Transverse colon (tissue), 4 donors: ENCODE data around the gene PITPNC1. TPM values are rescaled to one million over a fixed set of nuclear protein-coding genes. Genes with fewer than 3 reads are reported as not detected.
A peak's percentile ranks its signal among the peaks of the same experiment; 100 is the strongest.

Experiments
- DNase-seq: peaks from one replicate; pipeline ENCODE4 v3.0.0-alpha.2; 2019
- H3K27ac ChIP-seq, 4 donors: fragments of 200-600 bp; sonication (generic); 2 replicates each; pipeline ENCODE4 v1.5.1; 2016 to 2018; ENCODE audit warnings: inconsistent platforms in 4 of 4
- H3K27me3 ChIP-seq: fragments of 200-600 bp; sonication (generic); 2 replicates; pipeline ENCODE4 v1.5.1; 2017; ENCODE audit warnings: inconsistent platforms
- H3K36me3 ChIP-seq, 4 donors: fragments of 200-600 bp; sonication (generic); 2 replicates each; pipeline ENCODE4 v1.5.1; 2017 to 2019; ENCODE audit warnings: inconsistent platforms in 4 of 4
- H3K4me1 ChIP-seq, 4 donors: fragments of 200-600 bp; sonication (generic); 2 replicates each; pipeline ENCODE4 v1.5.1; 2017 to 2020; ENCODE audit warnings: inconsistent platforms in 4 of 4
- H3K4me3 ChIP-seq, 4 donors: fragments of 200-600 bp; sonication (generic); 1 replicate in 1 of 4; 2 replicates in 3 of 4; pipeline versions ENCODE4 v1.5.1 to v1.6.1; 2017 to 2019; ENCODE audit warnings: inconsistent platforms in 4 of 4
- H3K9me3 ChIP-seq, 2 donors: fragments of 200-600 bp; sonication (generic); 2 replicates each; pipeline ENCODE4 v1.5.1; 2017 to 2019; ENCODE audit warnings: inconsistent platforms in 2 of 2
- CTCF ChIP-seq, 5 experiments: fragments of 200-600 bp in 3 of 5; fragments of 450-650 bp in 2 of 5; sonication (generic) in 3 of 5; IDR thresholded peaks; 1 replicate in 2 of 5; 2 replicates in 3 of 5; pipeline ENCODE4 v1.5.1; 2016 to 2017; ENCODE audit warnings: antibody characterized with exemption in 5 of 5, inconsistent platforms in 3 of 5, mild to moderate bottlenecking in 2 of 5, moderate library complexity in 1 of 5
- EP300 ChIP-seq: sonication (generic); formaldehyde crosslinking; IDR thresholded peaks from one replicate; pipeline ENCODE4 v1.6.1; 2017; ENCODE audit warnings: antibody characterized with exemption, low read depth
- POLR2A ChIP-seq: fragments of 450-650 bp; IDR thresholded peaks from one replicate; pipeline ENCODE4 v1.6.1; 2016; ENCODE audit warnings: antibody characterized with exemption, mild to moderate bottlenecking, moderate library complexity
- POLR2AphosphoS5 ChIP-seq, 3 donors: sonication (generic); formaldehyde crosslinking; IDR thresholded peaks; one replicate each; pipeline ENCODE4 v1.6.1; 2016; ENCODE audit warnings: antibody characterized with exemption in 3 of 3
- WGBS, 2 donors: methylation state at CpG; one replicate each; pipeline ENCODE4 v1.1.5; 2018; ENCODE audit warnings: low coverage in 1 of 2; 5-methylcytosine and 5-hydroxymethylcytosine counted together
- in situ Hi-C, 4 donors: fragments of 200-750 bp; cut with MboI; loops; one replicate each; pipeline versions ENCODE4 v1.15.0 to v1.15.1; 2017; ENCODE audit warnings: low sequenced_read_pairs in 3 of 4, low pct_ligation_motif_present in 1 of 4, low pct_unique_long_range_greater_than_20kb in 1 of 4
- intact Hi-C: fragments of 100-400 bp; cut with DNase I; formaldehyde crosslinking; loops from one replicate; pipeline ENCODE4 v1.15.1; 2023; ENCODE audit warnings: low total_unique reads
- total RNA-seq, 4 donors: library from RNA; depleted of rRNA; stranded (reverse); fragments of >200 nt; gene quantifications; one replicate each; pipeline ENCODE4 v1.1.0, GENCODE V29; 2016

PITPNC1 gene
- total RNA-seq, 4 donors from 2014 or later = 1.6 to 10.3 (median 4.0) TPM

- WGBS, 2 donors = 68 to 84% methylated on average over 3 to 11 of the region's 11 CpGs
- Histone ChIP-seq H3K27me3 (no peaks in the 10 kb centered on the region), H3K27ac (no peak overlapping the region), H3K4me3 (no peak overlapping the region), H3K9me3 (no peaks in the 10 kb centered on the region), H3K4me1 (peaks cover 6 to 12% (median 9%) of the 10 kb centered on the region in 4 donors), H3K36me3 (no peaks in the 10 kb centered on the region)
- intact Hi-C loops = no loop called here
- TF ChIP-seq CTCF (IDR thresholded peaks at IDR 0.05) (no peak), EP300 (no peak), POLR2AphosphoS5 (IDR thresholded peaks at IDR 0.05) (no peak), POLR2A (no peak)
- in situ Hi-C loops = no loop called here
- no peak for DNase-seq
These were observed 165.4 kb downstream of the PITPNC1 start for GRCh38 chr17:67542219-67543114.

- intact Hi-C loops = no loop called here
- 95 to 100% methylated on average over 1 to 6 of the region's 6 CpGs for WGBS, 2 donors
- TF ChIP-seq CTCF (IDR thresholded peaks at IDR 0.05) = no peak
- TF ChIP-seq EP300 = no peak
- TF ChIP-seq POLR2AphosphoS5 (IDR thresholded peaks at IDR 0.05) = no peak
- no peak for TF ChIP-seq POLR2A
- Histone ChIP-seq H3K9me3 (no peaks in the 10 kb centered on the region), H3K36me3 (no peaks in the 10 kb centered on the region), H3K4me3 (no peak overlapping the region), H3K27ac (no peak overlapping the region), H3K27me3 (no peaks in the 10 kb centered on the region), H3K4me1 (peaks cover 6 to 15% (median 9%) of the 10 kb centered on the region in 4 donors)
- DNase-seq = no peak
- in situ Hi-C loops = no loop called here
These were observed 167.4 kb downstream of the PITPNC1 start for GRCh38 chr17:67544364-67544955.

- H3K9me3 ChIP-seq = no peaks in the 10 kb centered on the region
- peak overlapping the region in 3 of 4 donors; percentile 17 to 29 (median 20) for H3K27ac ChIP-seq
- no peaks in the 10 kb centered on the region for H3K36me3 ChIP-seq
- intact Hi-C loops (no loop called here), in situ Hi-C loops (no loop called here)
- no peak overlapping the region for H3K4me3 ChIP-seq
- H3K27me3 ChIP-seq = no peaks in the 10 kb centered on the region
- 53 to 68% methylated on average over 6 to 11 of the region's 11 CpGs for WGBS, 2 donors
- TF ChIP-seq CTCF (IDR thresholded peaks at IDR 0.05) (no peak), EP300 (peak; percentile 3), POLR2AphosphoS5 (IDR thresholded peaks at IDR 0.05) (peak in 1 of 3 donors; percentile 47)
- DNase-seq = peak; percentile 79
- H3K4me1 ChIP-seq = peaks cover 6 to 15% (median 9%) of the 10 kb centered on the region in 4 donors
These were observed 169.8 kb downstream of the PITPNC1 start for GRCh38 chr17:67546578-67547527.
